Measurements from ENCODE around the gene OR2V1.
"Not testable (repeated sequence)": the region's sequence is repeated elsewhere in the genome, so short reads cannot be mapped to it uniquely, and the experiment has no call there.

Gene OR2V1

GRCh38 chr5:181149806-181150733 is 19.1 kb upstream of the OR2V1 start:
- Histone ChIP-seq H3K9ac (ENCODE audit: low read depth, low read length) (no peak overlapping the region), H3K4me2 (ENCODE audit: insufficient read depth, low read length) (no peak overlapping the region), H3K36me3 (ENCODE audit: insufficient read depth, low read length) (no peaks in the 10 kb centered on the region), H3K4me1 (ENCODE audit: insufficient read depth, low read length) (peaks cover 13% of the 10 kb centered on the region; the same call in 1 of the 2 replicates), H3K9me3 (ENCODE audit: insufficient read depth, low read length, severe bottlenecking) (peaks cover 3% of the 10 kb centered on the region), H3K27ac (ENCODE audit: low read length) (no peak overlapping the region), H4K20me1 (ENCODE audit: insufficient read depth, low read length) (no peaks in the 10 kb centered on the region), H3K27me3 (ENCODE audit: insufficient read depth, low read length, poor library complexity) (no peaks in the 10 kb centered on the region), H3K79me2 (ENCODE audit: insufficient read depth, low read length) (no peaks in the 10 kb centered on the region), H3K4me3 (ENCODE audit: low read depth in 1 of 2, low read length in 2 of 2) (no peak overlapping the region), H2AFZ (ENCODE audit: low read depth, low read length) (no peak overlapping the region)
- ATAC-seq (ENCODE audit: insufficient read depth, low read depth) (0 out of 3 replicates have a peak, but pooled peaks have one; percentile 29), DNase-seq (peak; percentile 23)
- TF ChIP-seq EZH2 (IDR thresholded peaks at IDR 0.05; ENCODE audit: borderline replicate concordance, low read depth, low read length, severe bottlenecking) (no peak), CTCF (IDR thresholded peaks at IDR 0.05; ENCODE audit: borderline replicate concordance, extremely low read depth, low read length, poor library complexity, severe bottlenecking) (no peak)

GRCh38 chr5:181149355-181149754 is 18.4 kb upstream of the OR2V1 start:
- Histone ChIP-seq H3K79me2 (ENCODE audit: insufficient read depth, low read length) (no peaks in the 10 kb centered on the region), H3K9me3 (ENCODE audit: insufficient read depth, low read length, severe bottlenecking) (peaks cover 3% of the 10 kb centered on the region), H3K4me1 (ENCODE audit: insufficient read depth, low read length) (peaks cover 13% of the 10 kb centered on the region; the same call in 1 of the 2 replicates), H3K36me3 (ENCODE audit: insufficient read depth, low read length) (no peaks in the 10 kb centered on the region), H3K4me2 (ENCODE audit: insufficient read depth, low read length) (no peak overlapping the region), H3K4me3 (ENCODE audit: low read depth in 1 of 2, low read length in 2 of 2) (no peak overlapping the region), H3K27me3 (ENCODE audit: insufficient read depth, low read length, poor library complexity) (no peaks in the 10 kb centered on the region), H4K20me1 (ENCODE audit: insufficient read depth, low read length) (no peaks in the 10 kb centered on the region), H3K27ac (ENCODE audit: low read length) (no peak overlapping the region), H3K9ac (ENCODE audit: low read depth, low read length) (no peak overlapping the region), H2AFZ (ENCODE audit: low read depth, low read length) (no peak overlapping the region)
- TF ChIP-seq CTCF (IDR thresholded peaks at IDR 0.05; ENCODE audit: borderline replicate concordance, extremely low read depth, low read length, poor library complexity, severe bottlenecking) (no peak), EZH2 (IDR thresholded peaks at IDR 0.05; ENCODE audit: borderline replicate concordance, low read depth, low read length, severe bottlenecking) (no peak)
- ATAC-seq (ENCODE audit: insufficient read depth, low read depth) (no peak), DNase-seq (no peak)

- not testable (repeated sequence) for H3K27me3 ChIP-seq (ENCODE audit: insufficient read depth, low read length, poor library complexity); DNase-seq; H4K20me1 ChIP-seq (ENCODE audit: insufficient read depth, low read length); ATAC-seq (ENCODE audit: insufficient read depth, low read depth); H2AFZ ChIP-seq (ENCODE audit: low read depth, low read length); H3K27ac ChIP-seq (ENCODE audit: low read length); H3K4me3 ChIP-seq (ENCODE audit: low read depth in 1 of 2, low read length in 2 of 2); H3K4me2 ChIP-seq (ENCODE audit: insufficient read depth, low read length); H3K79me2 ChIP-seq (ENCODE audit: insufficient read depth, low read length); H3K9ac ChIP-seq (ENCODE audit: low read depth, low read length); H3K9me3 ChIP-seq (ENCODE audit: insufficient read depth, low read length, severe bottlenecking); H3K36me3 ChIP-seq (ENCODE audit: insufficient read depth, low read length)
- H3K4me1 ChIP-seq (ENCODE audit: insufficient read depth, low read length), result peaks cover 13% of the 10 kb centered on the region; the same call in 1 of the 2 replicates
Observed at GRCh38 chr5:181146927-181147636, 16.1 kb upstream of the OR2V1 start, which contains the start of gene OR2V2. TSS of gene OR2V2 (plus strand) at chr5:181147586. CDS start at chr5:181154943, 7,357 bp downstream.

GRCh38 chr5:181145133-181145532 is 14.2 kb upstream of the OR2V1 start:
- ATAC-seq (ENCODE audit: insufficient read depth, low read depth), result no peak

More at GRCh38 chr5:181145133-181145532, 14.2 kb upstream of the OR2V1 start:
- no peak for DNase-seq
- no peak overlapping the region for H3K4me2 ChIP-seq (ENCODE audit: insufficient read depth, low read length)
- H3K4me3 ChIP-seq (ENCODE audit: low read depth in 1 of 2, low read length in 2 of 2), result no peak overlapping the region
- no peak overlapping the region for H2AFZ ChIP-seq (ENCODE audit: low read depth, low read length)
- H3K27ac ChIP-seq (ENCODE audit: low read length), result no peak overlapping the region
- no peaks in the 10 kb centered on the region for H4K20me1 ChIP-seq (ENCODE audit: insufficient read depth, low read length)
- peaks cover 10% of the 10 kb centered on the region; the same call in 1 of the 2 replicates for H3K4me1 ChIP-seq (ENCODE audit: insufficient read depth, low read length)
- no peaks in the 10 kb centered on the region for H3K36me3 ChIP-seq (ENCODE audit: insufficient read depth, low read length)
- peaks cover 3% of the 10 kb centered on the region for H3K9me3 ChIP-seq (ENCODE audit: insufficient read depth, low read length, severe bottlenecking)
- no peaks in the 10 kb centered on the region for H3K79me2 ChIP-seq (ENCODE audit: insufficient read depth, low read length)
- TF ChIP-seq EZH2 (IDR thresholded peaks at IDR 0.05; ENCODE audit: borderline replicate concordance, low read depth, low read length, severe bottlenecking) (no peak), CTCF (IDR thresholded peaks at IDR 0.05; ENCODE audit: borderline replicate concordance, extremely low read depth, low read length, poor library complexity, severe bottlenecking) (no peak)
- H3K9ac ChIP-seq (ENCODE audit: low read depth, low read length), result no peak overlapping the region
- H3K27me3 ChIP-seq (ENCODE audit: insufficient read depth, low read length, poor library complexity), result peaks cover 3% of the 10 kb centered on the region
